HCT116 (cell line): ENCODE data around the gene CMBL.

Source experiments
- EZH2phosphoT487 ChIP-seq: fragments of 200-600 bp; IDR thresholded peaks from 2 replicates; pipeline ENCODE4 v1.6.1; 2018; ENCODE audit warnings: antibody characterized with exemption, borderline replicate concordance
- POLR2AphosphoS5 ChIP-seq: IDR thresholded peaks from 2 replicates; pipeline ENCODE4 v1.6.1; 2011; ENCODE audit warnings: mild to moderate bottlenecking, low read depth, low read length, moderate library complexity

DNA sequence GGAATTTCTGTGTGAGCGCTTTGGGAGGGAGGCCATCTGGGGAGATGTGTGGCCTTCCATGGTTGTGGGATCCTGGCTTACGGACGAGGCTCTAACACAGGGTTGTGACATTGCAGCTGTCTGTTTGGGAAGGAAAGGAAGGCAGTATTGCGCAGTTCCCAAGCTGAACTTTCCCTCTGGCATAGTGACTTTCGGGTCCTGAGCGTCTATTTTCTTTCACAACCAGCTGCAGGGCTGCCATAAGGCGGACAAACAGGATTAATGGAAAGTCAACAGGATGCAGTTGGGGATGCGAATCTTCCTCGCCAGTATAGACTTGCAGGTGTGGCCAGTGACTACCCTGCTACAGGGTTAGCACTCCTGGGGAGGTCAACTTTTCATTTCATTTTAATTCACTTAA lies 31.7 kb downstream of the CMBL start:
- TF ChIP-seq POLR2AphosphoS5 (no peak), EZH2phosphoT487 (no peak)
